ENCODE results near the gene RXYLT1. TPM values are rescaled to one million over a fixed set of nuclear protein-coding genes. Genes with fewer than 3 reads are reported as not detected.

The RXYLT1 gene
- total RNA-seq, 3 donors from 2014 or later, result 10.5 to 16.4 (median 14.0) TPM

DNA sequence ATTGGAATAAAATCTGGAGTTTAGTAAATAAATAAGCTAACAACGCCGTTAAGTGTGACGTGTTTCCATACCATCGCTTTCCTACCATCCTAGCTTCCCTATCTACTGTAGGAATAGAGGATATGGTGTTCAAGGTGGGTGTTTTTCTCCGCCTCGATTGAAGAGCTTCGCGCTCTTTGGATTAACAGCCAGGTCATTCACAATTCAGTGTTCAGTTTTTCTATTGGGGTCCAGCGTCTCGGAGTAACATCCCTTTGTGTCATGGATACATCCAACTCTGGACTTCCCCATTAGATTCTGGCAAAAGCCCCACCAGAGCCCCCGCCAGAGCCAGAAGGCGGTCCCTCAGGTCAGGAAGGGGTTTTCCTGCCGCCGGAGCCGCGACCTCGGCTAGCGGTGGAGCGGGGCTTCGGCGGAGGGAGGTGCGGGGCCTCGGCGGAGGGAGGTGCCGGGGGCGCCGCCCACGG lies 63.6 kb downstream of the RXYLT1 start:
- TF ChIP-seq, protein P1, sequence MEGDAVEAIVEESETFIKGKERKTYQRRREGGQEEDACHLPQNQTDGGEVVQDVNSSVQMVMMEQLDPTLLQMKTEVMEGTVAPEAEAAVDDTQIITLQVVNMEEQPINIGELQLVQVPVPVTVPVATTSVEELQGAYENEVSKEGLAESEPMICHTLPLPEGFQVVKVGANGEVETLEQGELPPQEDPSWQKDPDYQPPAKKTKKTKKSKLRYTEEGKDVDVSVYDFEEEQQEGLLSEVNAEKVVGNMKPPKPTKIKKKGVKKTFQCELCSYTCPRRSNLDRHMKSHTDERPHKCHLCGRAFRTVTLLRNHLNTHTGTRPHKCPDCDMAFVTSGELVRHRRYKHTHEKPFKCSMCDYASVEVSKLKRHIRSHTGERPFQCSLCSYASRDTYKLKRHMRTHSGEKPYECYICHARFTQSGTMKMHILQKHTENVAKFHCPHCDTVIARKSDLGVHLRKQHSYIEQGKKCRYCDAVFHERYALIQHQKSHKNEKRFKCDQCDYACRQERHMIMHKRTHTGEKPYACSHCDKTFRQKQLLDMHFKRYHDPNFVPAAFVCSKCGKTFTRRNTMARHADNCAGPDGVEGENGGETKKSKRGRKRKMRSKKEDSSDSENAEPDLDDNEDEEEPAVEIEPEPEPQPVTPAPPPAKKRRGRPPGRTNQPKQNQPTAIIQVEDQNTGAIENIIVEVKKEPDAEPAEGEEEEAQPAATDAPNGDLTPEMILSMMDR (IDR thresholded peaks at IDR 0.05), result no peak
- H3K4me1 ChIP-seq (ENCODE audit: low read depth), result peaks cover 13% of the 10 kb centered on the region
- no peaks in the 10 kb centered on the region for H3K9me3 ChIP-seq
- ATAC-seq, result no peak
- intact Hi-C loops (cut with DNase I, micrococcal nuclease), result loop anchor here (5.0 to 10.0 kb wide), 2 partner anchors 162 to 339 kb away; no protein-coding TSS in a partner anchor
- H3K36me3 ChIP-seq (ENCODE audit: low read depth), result no peaks in the 10 kb centered on the region
- DNase-seq, result no peak
- peak overlapping the region; percentile 80 for H3K4me3 ChIP-seq

DNA sequence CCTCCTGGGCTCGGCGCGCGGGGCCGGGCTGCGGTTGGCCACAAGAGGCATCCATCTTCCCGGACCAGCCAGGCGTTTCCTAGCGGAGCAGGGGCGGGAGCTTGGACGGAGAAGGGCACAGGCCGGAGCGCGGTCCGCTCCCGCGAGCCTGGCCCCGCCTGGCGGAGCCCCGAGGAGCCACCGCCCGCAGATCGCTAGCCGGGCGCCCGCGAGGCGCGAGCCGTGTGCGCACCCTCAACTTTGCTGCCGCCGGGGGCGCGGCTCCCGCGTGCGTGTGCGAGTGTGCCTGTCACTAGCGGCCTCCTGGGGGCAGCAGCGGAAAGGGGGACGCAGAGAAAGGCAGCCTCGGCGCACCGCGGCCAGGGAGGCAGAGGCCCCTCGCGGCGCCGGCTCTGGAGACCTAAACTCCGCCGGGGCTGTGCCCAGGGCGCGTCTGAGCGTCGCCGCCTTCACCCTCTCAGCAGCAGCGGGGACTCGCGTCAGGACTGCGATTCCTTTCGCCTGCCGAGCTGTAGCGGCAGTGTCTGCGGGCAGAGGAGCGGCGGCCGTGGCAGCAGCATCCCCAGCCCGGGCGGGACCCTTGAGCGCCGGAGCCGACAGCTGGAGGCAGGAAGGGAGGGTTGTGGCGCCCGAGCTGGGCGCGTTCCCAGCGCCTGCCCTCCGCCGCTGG lies 64.1 kb downstream of the RXYLT1 start:
- peak; percentile 88 to 95 (median 91) for DNase-seq
- intact Hi-C loops (cut with DNase I, micrococcal nuclease), result loop anchor here (5.0 to 10.0 kb wide), 2 partner anchors 161 to 338 kb away; no protein-coding TSS in a partner anchor
- TF ChIP-seq, protein P1 (IDR thresholded peaks at IDR 0.05), result peak; percentile 99
- Histone ChIP-seq H3K4me3 (peak overlapping the region; percentile 80), H3K9me3 (no peaks in the 10 kb centered on the region), H3K4me1 (ENCODE audit: low read depth) (peaks cover 13% of the 10 kb centered on the region), H3K36me3 (ENCODE audit: low read depth) (no peaks in the 10 kb centered on the region)
- ATAC-seq, result peak; percentile 93

DNA sequence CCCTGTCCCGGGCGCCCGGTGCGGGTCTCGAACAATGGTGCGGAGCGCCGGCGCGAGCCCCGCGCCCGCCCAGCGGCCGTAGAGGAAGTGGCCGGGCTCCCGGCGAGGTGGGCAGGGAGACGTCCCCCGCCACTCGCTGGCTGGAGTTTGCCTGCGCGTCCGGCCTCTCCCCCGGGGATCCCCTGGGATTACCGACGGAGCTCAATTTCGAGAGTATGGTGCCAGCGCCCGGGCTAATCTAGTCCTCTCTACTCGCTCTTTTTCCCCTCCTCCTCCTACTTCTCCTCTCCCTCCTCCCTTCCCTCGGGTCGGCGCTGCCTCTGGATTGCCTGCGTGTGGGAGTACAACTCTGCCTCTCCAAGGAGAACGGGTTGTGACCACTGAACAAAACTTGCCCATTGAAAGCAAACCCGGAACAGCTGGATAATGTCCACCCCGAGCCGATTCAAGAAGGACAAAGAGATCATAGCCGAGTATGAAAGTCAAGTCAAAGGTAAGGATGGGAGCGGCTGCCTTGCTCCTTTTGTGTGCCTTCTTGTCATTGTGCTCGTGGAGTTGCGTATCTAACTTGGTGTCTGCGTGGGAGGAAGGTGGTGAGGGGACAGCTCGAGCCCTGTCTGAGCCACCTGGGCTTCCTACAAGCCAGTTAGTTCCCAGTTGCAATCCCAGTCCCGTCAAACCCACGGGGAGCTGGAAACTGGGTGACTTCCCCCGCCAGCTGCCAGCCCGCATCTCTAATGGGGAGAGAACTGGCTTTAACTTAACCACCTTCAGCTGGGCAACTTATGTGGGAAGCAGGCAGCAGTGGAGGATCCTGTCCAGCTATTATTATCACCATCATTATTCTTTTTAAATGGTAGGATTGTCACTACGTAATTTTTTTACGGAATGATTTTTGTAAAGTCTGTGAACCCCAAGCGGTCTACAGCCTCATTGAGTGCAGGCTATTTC lies 65.0 kb downstream of the RXYLT1 start, which contains the start of gene SRGAP1:
Gene SRGAP1 (plus strand): TSS at position 310 of the 951 bp plus-strand sequence. CDS start 117 bp downstream, at position 427.
- Histone ChIP-seq H3K36me3 (ENCODE audit: low read depth) (no peaks in the 10 kb centered on the region), H3K4me3 (peak within 1 kb of the TSS; percentile 80), H3K4me1 (ENCODE audit: low read depth) (peaks cover 21% of the 10 kb centered on the region), H3K9me3 (no peaks in the 10 kb centered on the region)
- intact Hi-C loops (cut with DNase I, micrococcal nuclease), result loop anchor here (5.0 to 10.0 kb wide), 2 partner anchors 160 to 338 kb away; no protein-coding TSS in a partner anchor
- DNase-seq, result peak; percentile 67 to 79 (median 71)
- ATAC-seq, result peak; percentile 60
- TF ChIP-seq, protein P1 (IDR thresholded peaks at IDR 0.05), result no peak

DNA sequence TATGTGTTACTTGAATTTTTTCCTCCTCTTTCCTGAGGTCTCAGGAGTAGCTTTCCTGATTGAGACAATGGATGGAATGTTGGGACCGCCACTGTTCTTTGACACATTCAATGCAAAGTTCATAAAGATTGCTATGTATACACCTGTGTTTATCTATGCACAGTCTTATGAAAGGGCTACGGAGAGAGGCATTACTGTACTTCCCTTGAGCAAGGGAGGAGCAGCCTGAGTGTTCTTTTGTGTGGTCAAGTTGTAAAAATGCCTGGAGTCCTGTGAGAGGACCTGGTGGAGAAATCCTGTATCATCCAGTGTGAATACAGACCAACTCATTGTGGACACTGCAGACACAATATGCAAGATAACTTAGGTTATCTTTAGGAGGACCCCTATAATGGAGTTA lies 66.0 kb downstream of the RXYLT1 start:
- intact Hi-C loops (cut with DNase I, micrococcal nuclease), result loop anchor here in 1 of 2 donors (10.0 kb wide), 1 partner anchor 159 kb away; no protein-coding TSS in a partner anchor
- no peaks in the 10 kb centered on the region for H3K36me3 ChIP-seq (ENCODE audit: low read depth)
- peak in 1 of 3 donors; percentile 47 for DNase-seq
- TF ChIP-seq, protein P1 (IDR thresholded peaks at IDR 0.05), result no peak
- H3K4me3 ChIP-seq, result peak overlapping the region; percentile 80
- peak; percentile 53 for ATAC-seq
- no peaks in the 10 kb centered on the region for H3K9me3 ChIP-seq
- peaks cover 21% of the 10 kb centered on the region for H3K4me1 ChIP-seq (ENCODE audit: low read depth)

DNA sequence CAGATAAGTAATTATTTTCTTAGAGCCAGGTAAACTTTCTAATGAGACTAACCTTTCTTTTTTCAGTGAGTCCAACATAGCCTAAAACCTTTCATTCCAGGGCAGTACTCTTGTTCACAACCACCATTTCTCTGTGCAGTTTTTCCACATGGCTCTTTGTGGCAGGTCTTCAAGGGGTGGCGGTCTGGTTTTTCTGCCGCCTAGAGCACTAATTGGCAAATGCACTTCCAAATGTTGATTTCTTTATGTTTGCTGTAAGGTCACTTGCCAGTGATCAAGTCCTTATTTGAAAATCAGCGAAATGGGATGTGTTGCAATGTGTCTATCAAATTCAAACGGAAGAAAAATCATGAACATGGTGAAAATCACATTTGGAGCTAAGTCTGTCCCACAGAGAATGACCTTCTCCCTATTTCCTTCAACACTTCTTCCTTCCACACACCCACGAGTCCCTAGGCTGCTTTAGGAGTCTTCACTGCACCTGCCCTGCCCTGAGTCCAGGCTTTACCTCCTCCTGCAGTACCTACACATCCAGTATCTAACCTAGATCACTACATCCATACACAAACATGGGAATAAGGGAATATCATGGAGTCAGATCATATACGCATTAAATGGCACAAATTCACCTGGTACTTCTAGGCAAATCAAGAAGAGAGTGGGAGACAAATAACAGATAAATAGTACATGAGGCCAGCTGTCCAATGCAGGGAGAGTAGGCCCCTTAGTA lies 66.7 kb downstream of the RXYLT1 start:
- DNase-seq (no peak), ATAC-seq (no peak)
- intact Hi-C loops (cut with DNase I, micrococcal nuclease), result loop anchor here in 1 of 2 donors (10.0 kb wide), 1 partner anchor 158 kb away; no protein-coding TSS in a partner anchor
- TF ChIP-seq, protein P1 (IDR thresholded peaks at IDR 0.05), result no peak
- no peaks in the 10 kb centered on the region for H3K36me3 ChIP-seq (ENCODE audit: low read depth)
- peaks cover 21% of the 10 kb centered on the region for H3K4me1 ChIP-seq (ENCODE audit: low read depth)
- H3K9me3 ChIP-seq, result no peaks in the 10 kb centered on the region
- no peak overlapping the region for H3K4me3 ChIP-seq

Data from mucosa of descending colon (tissue), 3 donors.